HPDE6-E6E7 (cell line): ENCODE data around the gene COL24A1.
"Not testable (repeated sequence)": the region's sequence is repeated elsewhere in the genome, so short reads cannot be mapped to it uniquely, and the experiment has no call there.

ENCODE experiments used
- DNase-seq: peaks from one replicate; pipeline ENCODE4 v3.0.0; 2011; ENCODE audit warnings: missing footprints; ENCODE audit errors: extremely low spot score

COL24A1 gene

GRCh38 chr1:85806236-85806965 is 350.2 kb downstream of the COL24A1 start:
- DNase-seq, result no peak

DNA sequence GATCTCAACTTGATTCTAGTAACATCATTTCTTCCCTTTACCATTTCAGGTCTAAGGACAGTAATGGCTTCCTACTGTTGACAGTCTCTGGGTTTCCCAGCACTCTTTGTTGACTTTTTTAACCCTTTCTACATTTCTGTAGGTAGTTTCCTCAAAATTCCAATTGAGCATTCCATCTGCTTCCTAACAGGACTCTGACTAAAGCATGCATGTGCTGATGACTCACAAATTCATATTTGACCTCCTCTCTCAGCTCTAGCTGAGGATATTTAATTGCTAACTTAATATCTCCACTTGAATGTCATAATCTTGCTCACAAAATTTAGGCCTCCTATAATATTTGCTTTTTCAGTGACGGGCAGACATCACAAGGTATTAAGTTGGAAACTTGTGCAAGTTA is 355.1 kb downstream of the COL24A1 start:
- DNase-seq, result no peak

DNA sequence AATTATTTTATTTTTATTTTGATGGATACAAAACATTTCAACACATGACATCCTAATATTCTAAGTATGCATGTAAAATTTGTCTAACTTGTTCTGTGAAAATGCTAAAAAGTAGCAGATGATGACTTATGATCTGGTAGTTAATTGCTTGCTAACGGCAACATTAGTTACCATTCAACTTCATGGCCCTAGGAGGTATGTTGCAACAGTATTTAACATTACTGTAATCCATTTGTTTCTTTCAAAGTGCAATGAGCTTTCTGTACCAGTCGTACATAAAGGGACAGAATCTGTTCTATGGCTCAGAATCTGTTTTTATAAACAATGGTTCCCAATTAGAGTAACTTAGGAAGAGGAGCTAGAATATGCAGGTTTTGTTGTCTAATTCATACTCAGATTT is 356.8 kb downstream of the COL24A1 start:
- DNase-seq, result no peak

- DNase-seq, result no peak
Measured at GRCh38 chr1:85798419-85798818, 358.2 kb downstream of the COL24A1 start.

DNA sequence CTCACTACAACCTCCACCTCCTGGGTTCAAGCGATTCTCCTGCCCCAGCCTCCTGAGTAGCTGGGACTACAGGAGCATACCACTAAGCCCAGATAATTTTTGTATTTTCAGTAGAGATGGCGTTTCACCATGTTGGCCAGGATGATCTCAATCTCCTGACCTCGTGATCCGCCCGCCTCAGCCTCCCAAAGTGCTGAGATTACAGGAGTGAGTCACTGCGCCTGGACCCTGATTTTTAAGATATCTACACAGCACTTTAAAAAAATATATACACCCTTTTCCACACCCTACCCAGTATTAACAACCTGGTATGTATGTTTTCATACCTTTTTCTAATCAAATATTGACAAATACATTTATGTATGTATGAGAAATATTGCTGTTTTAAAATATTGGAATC is 379.6 kb downstream of the COL24A1 start:
- DNase-seq, result not testable (repeated sequence)

- DNase-seq, result no peak
Measured at GRCh38 chr1:85762804-85763203, 393.8 kb downstream of the COL24A1 start.

- no peak for DNase-seq
Measured at GRCh38 chr1:85756864-85757263, 399.7 kb downstream of the COL24A1 start.

GRCh38 chr1:85748120-85748519 is 408.5 kb downstream of the COL24A1 start:
- no peak for DNase-seq

DNA sequence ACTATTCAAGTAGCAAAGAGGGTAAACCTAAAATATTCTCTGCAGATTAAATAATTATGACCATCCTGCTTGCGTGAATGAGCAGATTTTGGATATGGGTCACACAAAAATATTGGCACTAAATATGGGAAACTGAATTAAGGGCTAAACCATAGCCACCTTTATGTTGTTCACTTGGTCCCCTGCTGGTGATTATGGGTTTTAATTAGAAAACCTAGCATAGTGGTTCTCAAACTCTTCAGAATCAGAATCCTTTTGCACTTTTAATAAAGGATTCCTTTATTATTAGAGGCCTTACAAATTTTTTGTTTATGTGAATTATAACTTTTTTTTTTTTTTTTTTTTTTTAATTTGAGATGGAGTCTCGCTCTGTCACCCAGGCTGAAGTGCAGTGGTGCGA is 409.8 kb downstream of the COL24A1 start:
- no peak for DNase-seq

DNA sequence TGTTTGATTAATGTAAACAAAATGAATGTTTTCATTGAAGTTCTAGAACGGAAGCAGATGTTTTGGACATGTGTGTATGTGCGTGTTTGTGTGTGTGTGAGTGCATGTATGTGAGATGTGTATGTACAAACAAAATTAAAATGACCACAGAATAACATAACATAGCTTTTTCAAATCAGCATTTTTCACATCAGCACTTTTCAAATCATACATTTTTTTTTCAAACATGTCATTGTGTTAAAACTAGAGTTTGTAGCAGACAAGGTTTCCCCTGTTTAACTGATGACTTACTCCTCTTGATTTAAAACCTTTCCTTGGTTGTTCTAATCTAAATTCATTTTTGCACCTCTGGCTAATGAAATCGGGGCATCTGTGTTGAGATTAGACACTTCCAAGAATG is 412.8 kb downstream of the COL24A1 start:
- no peak for DNase-seq

- DNase-seq, result no peak
Measured at GRCh38 chr1:85734931-85735330, 421.6 kb downstream of the COL24A1 start.

DNA sequence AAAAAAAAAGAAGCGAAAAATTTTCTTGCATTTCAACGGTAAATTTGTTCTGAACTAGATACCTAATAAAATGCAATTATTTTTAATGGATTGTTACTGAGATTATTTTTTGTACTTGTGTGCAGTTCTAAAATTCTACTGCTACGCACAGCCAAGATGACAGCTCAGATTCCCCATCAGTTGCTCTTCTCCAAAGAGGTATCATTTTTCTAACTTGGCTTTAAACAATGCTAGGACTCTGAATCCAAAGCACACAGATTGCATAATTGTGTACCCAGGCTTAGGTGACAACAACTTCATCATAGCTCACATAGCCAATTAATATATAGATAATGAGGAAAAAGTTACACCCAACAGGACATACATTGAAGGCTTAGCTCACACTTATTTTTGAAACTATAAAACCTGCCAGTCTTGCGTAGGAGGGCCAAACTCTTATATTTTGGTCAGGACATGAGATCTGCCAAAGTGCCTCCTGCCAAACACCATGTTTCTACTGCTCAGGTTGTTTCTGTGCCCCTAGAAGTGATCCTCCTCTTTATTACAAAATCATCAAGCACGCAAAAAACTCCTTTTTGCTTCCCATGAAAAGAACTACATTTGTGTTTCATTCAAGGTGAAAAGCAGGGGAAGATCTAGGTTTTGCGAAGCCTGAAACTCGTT is 437.8 kb downstream of the COL24A1 start:
- no peak for DNase-seq

DNA sequence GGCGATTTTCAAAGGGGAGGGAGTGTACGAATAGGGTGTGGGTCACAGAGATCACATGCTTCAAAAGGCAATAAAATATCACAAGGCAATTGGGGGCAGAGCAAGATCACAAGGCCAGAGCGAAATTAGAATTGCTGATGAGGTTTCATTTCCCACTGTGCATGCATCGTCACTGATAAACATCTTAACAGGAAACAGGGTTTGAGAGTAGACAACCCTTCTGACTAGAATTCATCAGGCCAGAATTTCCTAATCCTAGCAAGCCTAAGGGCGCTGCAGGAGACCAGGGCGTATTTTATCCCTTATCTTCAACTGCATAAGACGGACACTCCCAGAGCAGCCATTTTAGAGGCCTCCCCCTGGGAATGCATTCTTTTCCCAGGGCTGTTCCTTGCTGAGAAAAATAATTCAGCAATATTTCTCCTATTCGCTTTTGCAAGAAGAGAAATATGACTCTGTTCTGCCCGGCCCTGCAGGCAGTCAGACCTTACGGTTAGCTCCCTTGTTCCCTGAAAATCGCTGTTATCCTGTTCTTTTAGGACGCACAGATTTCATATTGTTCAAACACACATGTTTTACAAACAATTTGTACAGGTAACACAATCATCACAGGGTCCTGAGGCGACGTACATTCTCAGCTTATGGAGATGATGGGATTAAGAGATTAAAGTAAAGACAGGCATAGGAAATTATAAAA is 442.0 kb downstream of the COL24A1 start:
- DNase-seq, result not testable (repeated sequence)

- DNase-seq, result no peak
Measured at GRCh38 chr1:85708829-85709227, 447.7 kb downstream of the COL24A1 start.

DNA sequence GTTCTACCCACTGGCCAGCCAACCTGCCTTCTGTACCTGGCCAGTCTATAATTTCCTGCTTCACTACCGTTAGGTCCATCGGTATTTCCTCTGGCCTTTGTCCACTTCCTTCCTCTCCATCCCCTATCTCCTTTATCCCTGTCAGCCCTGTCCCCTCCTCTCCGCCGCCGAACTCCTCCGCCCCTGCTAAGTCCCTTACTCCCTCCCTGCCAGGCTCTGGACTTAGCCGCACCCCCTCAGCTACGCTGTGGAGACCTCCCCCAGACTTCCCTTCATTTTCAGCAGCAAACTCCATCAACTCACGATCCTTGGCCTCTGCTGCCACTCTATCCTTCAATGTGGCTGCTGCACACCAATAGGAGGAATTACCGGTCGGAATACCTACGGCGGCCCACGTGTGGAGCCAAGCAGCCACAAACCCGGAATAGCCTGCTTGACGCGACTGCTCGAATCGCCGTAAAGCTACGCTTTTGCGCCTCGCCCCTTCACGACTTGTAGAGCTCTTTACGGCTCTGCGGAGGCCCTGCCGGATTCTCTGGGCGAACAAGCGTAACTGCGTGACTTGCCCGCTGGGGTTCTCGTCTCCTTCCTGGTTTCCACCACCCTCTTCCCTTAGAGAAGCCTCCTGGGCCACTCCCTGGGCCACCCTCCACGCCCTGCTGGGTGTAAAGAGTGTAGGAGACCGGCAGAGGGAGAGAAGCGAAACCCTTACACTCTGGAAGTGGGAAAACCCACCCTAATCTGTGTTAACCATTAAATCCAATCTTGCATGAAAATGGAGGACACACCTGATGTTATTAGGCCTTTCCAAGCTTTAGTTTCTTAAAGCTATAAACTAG is 448.4 kb downstream of the COL24A1 start, which contains the start of gene ZNHIT6:
Gene ZNHIT6, minus strand, starts transcription at position 444 of the 839 bp plus-strand sequence. Its CDS starts 149 bp downstream, at position 295.
- peak; percentile 89 for DNase-seq

GRCh38 chr1:85707267-85707989 is 449.1 kb downstream of the COL24A1 start:
- peak; percentile 3 for DNase-seq

DNA sequence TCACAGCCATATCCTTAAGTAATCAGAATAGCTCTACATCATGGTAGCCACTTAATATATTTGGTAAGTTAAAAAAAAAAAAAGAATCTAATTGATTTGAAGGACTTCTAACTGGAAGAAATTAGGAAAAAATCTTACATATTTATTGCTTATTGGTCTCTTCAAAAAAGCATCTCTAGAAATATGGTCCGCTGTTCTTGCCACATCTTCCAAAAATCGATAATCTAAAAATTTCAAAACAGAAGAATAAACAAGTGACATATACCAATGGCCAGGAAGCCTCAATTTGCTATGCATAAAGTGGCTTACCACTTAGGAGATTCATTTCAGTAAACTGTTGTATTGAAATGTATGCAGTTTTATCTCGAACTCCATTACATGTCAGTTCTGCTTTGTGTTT is 450.6 kb downstream of the COL24A1 start:
- DNase-seq, result no peak

GRCh38 chr1:85700422-85700821 is 456.1 kb downstream of the COL24A1 start:
- DNase-seq, result no peak

DNA sequence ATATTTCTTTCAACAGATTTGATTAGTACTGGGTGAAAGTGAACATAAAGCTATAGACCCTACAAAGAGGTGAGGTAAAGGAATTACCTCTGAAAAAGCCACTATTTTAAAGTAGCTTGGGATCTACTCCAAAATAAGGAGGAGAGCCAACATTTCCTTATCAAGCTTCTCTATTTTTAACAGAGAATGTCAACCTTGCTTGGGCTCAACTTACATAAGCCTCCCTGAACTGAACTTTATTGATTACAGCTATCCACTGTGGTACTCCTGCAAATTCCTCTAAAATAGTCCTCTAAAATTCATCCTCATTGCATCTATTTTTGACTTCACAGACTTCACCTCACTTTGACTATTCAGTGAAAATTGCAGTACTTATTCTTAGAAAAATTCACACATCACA is 458.7 kb downstream of the COL24A1 start:
- no peak for DNase-seq

DNA sequence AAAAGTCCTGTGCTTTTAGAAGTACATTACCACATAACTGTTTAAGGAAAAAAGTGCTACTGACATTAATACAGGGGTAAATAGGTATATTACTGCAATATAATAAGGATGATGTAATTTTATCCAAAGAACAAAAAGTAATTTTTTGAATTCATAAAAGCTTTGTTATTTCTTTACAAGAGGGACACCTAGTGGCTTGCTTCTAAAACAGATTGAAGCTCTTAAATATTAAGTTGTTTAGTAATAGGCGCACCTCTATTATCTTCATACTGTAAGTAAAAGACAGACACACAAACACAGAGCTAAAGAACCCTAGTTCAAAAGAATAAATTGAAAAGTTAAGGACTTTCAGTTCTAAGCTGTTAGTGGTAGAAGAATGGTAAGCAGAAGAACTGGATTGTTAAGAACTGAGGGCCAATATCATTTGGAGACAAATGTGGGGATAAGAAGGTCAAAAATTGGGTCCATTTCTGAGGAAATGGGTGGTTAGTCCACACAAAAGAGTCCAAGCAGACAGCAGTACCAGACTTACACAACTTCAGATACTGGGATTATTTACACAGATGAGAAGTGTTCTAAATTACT is 463.8 kb downstream of the COL24A1 start:
- DNase-seq, result peak; percentile 8
